ENCODE results near the gene SLCO2B1.

Gene SLCO2B1

GRCh38 chr11:75196426-75196825 is 45.5 kb downstream of the SLCO2B1 start:
- intact Hi-C loops (cut with DNase I; ENCODE audit: low total_unique reads), result no loop called here
- peaks cover 0 to 15% (median 4%) of the 10 kb centered on the region in 4 donors for H3K4me1 ChIP-seq
- H3K27me3 ChIP-seq, result no peaks in the 10 kb centered on the region
- no peak overlapping the region for H3K4me3 ChIP-seq
- DNase-seq, result peak in 1 of 2 donors; percentile 62
- no peak overlapping the region for H3K27ac ChIP-seq
- no peak for TF ChIP-seq CTCF (IDR thresholded peaks at IDR 0.05)
- no peaks in the 10 kb centered on the region for H3K9me3 ChIP-seq
- H3K36me3 ChIP-seq, result no peaks in the 10 kb centered on the region

- TF ChIP-seq CTCF (IDR thresholded peaks at IDR 0.05), result no peak
- DNase-seq, result peak in 1 of 2 donors; percentile 53
- Histone ChIP-seq H3K36me3 (no peaks in the 10 kb centered on the region), H3K27ac (no peak overlapping the region), H3K4me3 (no peak overlapping the region), H3K4me1 (peaks cover 0 to 13% (median 2%) of the 10 kb centered on the region in 4 donors), H3K27me3 (no peaks in the 10 kb centered on the region), H3K9me3 (no peaks in the 10 kb centered on the region)
- intact Hi-C loops (cut with DNase I; ENCODE audit: low total_unique reads), result no loop called here
Measured at GRCh38 chr11:75197512-75198277, 46.8 kb downstream of the SLCO2B1 start.

- Histone ChIP-seq H3K27ac (no peak overlapping the region), H3K36me3 (no peaks in the 10 kb centered on the region)
Measured at GRCh38 chr11:75198278-75198973, 47.5 kb downstream of the SLCO2B1 start.

GRCh38 chr11:75199412-75199955 is 48.6 kb downstream of the SLCO2B1 start:
- Histone ChIP-seq H3K9me3 (no peaks in the 10 kb centered on the region), H3K27me3 (no peaks in the 10 kb centered on the region), H3K27ac (no peak overlapping the region), H3K4me1 (peaks cover 0 to 10% (median 2%) of the 10 kb centered on the region in 4 donors), H3K36me3 (no peaks in the 10 kb centered on the region), H3K4me3 (no peak overlapping the region)
- intact Hi-C loops (cut with DNase I; ENCODE audit: low total_unique reads), result no loop called here
- no peak for DNase-seq
- TF ChIP-seq CTCF (IDR thresholded peaks at IDR 0.05), result no peak

More at GRCh38 chr11:75198278-75198973, 47.5 kb downstream of the SLCO2B1 start:
- intact Hi-C loops (cut with DNase I; ENCODE audit: low total_unique reads), result no loop called here
- DNase-seq, result peak in 1 of 2 donors; percentile 33
- Histone ChIP-seq H3K27me3 (no peaks in the 10 kb centered on the region), H3K4me1 (peaks cover 0 to 13% (median 2%) of the 10 kb centered on the region in 4 donors), H3K4me3 (no peak overlapping the region), H3K9me3 (no peaks in the 10 kb centered on the region)
- TF ChIP-seq CTCF (IDR thresholded peaks at IDR 0.05), result no peak

- intact Hi-C loops (cut with DNase I; ENCODE audit: low total_unique reads), result no loop called here
- no peaks in the 10 kb centered on the region for H3K9me3 ChIP-seq
- peak in 1 of 2 donors; percentile 62 for DNase-seq
- no peak for TF ChIP-seq CTCF (IDR thresholded peaks at IDR 0.05)
- H3K27ac ChIP-seq, result no peak overlapping the region
- H3K36me3 ChIP-seq, result no peaks in the 10 kb centered on the region
- peaks cover 0 to 6% (median 2%) of the 10 kb centered on the region in 4 donors for H3K4me1 ChIP-seq
- peaks cover 0 to 3% of the 10 kb centered on the region in 2 donors for H3K27me3 ChIP-seq
- no peak overlapping the region for H3K4me3 ChIP-seq
Measured at GRCh38 chr11:75200051-75200450, 49.1 kb downstream of the SLCO2B1 start.

All from tibial artery (tissue), 4 donors.